Fibroblast of pulmonary artery (primary cell): ENCODE data around the gene NCMAP.
A peak's percentile ranks its signal among the peaks of the same experiment; 100 is the strongest.

Experiments used
- DNase-seq: peaks from one replicate; pipeline ENCODE4 v3.0.0-alpha.2; 2010; ENCODE audit warnings: low read depth
- H3K4me3 ChIP-seq: replicated peaks from 2 replicates; pipeline ENCODE4 v1.5.1; 2011; ENCODE audit warnings: low read depth, mild to moderate bottlenecking, control low read depth, low read length, moderate library complexity
- TF ChIP-seq, protein P1 (sequence below): IDR thresholded peaks from 2 replicates; pipeline ENCODE4 v1.5.1; 2011; ENCODE audit warnings: mild to moderate bottlenecking, control low read depth, low read length, inconsistent platforms; ENCODE audit errors: missing control alignments

NCMAP gene

DNA sequence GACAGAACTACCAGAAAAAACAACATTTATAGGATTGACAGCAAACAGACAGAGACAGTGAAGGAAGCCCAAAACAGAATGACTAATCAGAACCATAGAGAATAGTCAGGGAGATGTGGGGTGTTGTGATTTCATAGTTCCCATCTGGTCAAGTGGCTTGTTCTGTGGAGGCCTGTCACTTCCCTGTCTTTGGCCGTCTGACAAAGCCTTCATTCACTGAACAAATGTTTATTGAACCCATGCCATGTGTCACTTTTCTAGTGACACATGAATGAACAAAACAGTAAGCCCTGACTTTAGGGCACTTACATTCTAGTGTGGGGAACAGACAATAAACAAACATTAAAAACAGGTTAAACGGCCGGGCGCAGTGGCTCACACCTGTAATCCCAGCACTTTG lies 84.0 kb downstream of the NCMAP start:
- no peak overlapping the region for H3K4me3 ChIP-seq
- DNase-seq = no peak
- TF ChIP-seq, protein P1, sequence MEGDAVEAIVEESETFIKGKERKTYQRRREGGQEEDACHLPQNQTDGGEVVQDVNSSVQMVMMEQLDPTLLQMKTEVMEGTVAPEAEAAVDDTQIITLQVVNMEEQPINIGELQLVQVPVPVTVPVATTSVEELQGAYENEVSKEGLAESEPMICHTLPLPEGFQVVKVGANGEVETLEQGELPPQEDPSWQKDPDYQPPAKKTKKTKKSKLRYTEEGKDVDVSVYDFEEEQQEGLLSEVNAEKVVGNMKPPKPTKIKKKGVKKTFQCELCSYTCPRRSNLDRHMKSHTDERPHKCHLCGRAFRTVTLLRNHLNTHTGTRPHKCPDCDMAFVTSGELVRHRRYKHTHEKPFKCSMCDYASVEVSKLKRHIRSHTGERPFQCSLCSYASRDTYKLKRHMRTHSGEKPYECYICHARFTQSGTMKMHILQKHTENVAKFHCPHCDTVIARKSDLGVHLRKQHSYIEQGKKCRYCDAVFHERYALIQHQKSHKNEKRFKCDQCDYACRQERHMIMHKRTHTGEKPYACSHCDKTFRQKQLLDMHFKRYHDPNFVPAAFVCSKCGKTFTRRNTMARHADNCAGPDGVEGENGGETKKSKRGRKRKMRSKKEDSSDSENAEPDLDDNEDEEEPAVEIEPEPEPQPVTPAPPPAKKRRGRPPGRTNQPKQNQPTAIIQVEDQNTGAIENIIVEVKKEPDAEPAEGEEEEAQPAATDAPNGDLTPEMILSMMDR = no peak

DNA sequence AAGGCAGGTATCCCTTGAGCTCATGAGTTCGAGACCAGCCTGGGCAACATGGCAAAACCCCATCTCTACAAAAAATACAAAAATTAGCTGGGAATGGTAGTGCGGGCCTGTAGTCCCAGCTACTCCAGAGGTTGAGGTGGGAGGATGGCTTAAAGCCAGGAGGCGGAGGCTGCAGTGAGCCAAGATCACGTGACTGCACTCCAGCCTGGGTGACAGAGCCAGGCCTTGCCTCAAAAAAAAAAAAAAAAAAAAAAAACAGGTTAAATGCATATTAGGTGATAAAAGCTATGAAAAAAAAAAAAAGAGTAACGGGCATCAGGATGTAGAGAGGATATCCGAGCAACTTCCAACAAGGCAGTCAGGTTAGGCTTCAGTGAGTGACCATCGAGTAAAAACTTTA lies 84.4 kb downstream of the NCMAP start:
- H3K4me3 ChIP-seq = no peak overlapping the region
- TF ChIP-seq, protein P1 = no peak
- DNase-seq = peak; percentile 22

DNA sequence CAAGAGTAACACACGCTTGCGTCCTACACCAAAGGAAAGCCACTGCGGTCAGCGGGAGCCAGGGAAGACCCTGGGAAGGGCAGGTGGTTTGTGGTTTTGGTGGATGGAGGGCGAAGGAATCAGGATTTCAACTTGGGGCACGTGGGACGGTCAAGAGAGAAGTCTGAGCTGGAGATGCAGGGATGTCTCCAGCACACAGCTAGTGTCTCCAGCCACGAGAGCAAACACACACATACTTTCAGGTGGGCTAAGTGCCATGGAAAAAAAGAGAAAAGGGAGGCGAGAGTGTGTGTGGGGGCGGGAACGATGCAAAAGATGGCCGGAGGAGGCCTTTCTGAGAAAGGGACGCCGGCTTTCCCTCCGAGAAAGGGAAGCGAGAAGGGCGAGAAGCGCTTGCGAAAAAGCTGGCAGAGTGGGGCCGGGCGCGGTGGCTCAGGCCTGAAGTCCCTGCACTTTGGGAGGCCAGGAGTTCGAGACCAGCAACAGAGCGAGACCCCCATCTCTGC lies 85.8 kb downstream of the NCMAP start:
- peak; percentile 40 for DNase-seq
- TF ChIP-seq, protein P1 = no peak
- peak overlapping the region; percentile 97 for H3K4me3 ChIP-seq

DNA sequence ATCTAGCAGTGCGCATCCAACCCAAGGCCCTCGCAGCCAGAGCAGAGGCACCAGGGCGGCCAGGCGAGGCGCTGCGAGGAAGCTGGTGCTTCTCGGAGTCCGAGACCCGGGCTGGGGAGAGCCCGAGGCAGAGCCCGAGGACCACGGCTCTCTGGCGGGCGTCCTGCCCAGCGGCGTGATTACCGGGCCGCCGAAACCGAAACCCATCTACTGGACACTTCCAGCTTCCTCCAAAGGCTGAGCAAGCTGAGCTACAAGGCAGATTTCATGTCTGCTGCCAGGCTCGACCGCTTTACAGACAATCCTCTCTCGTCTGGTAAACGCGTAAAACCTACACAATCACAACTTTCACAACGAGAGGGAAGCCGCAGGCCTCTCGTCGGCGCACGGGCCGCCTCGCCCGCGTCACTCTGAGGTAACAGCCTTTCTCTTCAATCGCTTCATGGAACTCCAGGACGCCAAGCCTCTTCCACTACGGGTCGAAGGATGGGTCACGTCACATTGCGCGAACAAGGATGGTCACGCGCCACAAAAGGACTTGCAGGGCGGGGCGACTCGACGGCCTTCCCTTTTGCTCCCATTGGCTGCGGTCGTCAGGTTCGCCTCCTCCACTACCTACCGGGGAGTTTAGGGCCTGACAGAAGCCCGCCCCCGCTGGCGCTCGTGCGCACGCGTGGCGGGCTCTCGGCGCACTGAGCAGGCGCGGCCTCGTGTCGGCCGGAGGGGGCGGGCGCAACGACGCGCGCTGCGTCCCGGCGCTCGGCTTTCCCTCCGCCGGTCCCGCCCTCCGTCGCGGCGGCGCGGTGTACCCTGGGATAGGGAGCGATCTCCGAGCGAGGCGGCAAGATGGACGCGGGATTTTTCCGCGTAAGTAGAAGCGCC lies 86.8 kb downstream of the NCMAP start, which contains the start of gene SRRM1:
TSS of gene SRRM1 (plus strand) at position 822 of the 882 bp plus-strand sequence. CDS start at position 847, 25 bp downstream.
- peak within 1 kb of the TSS; percentile 97 for H3K4me3 ChIP-seq
- TF ChIP-seq, protein P1 = no peak
- DNase-seq = peak; percentile 100

DNA sequence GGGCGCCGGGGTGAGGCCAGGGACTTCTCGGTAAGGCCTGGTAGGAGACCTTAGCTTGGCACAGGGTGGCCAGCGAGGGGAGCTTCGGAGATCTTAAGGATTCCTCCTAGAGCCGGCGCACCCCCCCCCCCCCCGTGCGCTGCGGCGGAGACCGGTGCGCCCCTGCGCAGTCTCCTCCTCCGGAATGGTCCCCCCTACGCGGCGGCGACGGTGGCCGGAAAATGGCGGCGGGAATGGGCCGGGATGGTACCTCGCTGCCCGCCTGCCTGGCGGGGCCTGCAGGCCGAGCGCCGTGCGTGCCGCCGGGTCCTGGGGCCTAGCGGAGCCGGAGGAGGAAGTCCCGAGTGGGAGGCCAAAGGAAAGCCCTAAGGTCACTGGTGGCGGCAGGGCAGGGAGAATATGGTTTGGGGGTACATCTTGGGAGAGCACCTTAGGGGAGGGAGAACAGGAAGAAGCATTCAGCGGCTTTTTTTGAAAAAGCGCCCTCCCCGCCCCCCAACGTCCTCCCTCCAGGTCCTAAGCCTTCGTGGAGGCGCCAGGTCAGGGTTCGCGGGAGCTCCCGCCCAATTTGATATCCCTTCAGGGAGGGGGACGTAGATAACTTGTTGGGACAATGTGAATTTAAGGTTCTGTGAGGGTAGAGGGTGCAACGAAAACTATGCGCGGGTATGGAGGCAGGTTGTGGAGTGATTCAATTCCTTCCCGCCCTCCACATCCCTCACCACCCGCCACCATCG lies 87.6 kb downstream of the NCMAP start:
- peak overlapping the region; percentile 94 for H3K4me3 ChIP-seq
- TF ChIP-seq, protein P1 = no peak
- DNase-seq = no peak

DNA sequence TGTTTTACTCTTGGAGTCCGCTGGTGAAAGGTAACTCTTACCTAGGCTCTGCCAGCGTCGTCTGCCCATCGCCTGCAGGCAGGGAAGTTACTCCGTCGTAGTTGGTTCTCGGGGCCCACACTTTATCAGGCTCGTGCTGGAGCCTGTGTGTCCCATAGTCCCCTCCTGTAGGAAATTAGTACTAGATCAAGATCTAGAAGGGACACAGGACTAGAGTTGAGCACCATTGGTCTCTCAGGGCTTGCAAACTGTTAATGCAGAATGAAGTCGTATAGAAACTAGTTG lies 88.2 kb downstream of the NCMAP start:
- peak overlapping the region; percentile 94 for H3K4me3 ChIP-seq
- TF ChIP-seq, protein P1 = no peak
- no peak for DNase-seq
